GM19351 (cell line): ENCODE results near the gene ZNF184.

Experiments
- ATAC-seq: cut with Tn5 transposase; IDR thresholded peaks from one replicate; pipeline ENCODE4 v1.9.1; 2021; ENCODE audit warnings: mild to moderate bottlenecking, moderate library complexity; ENCODE audit not compliant: unreplicated experiment

ZNF184 gene

GRCh38 chr6:27479319-27480182 is 6.6 kb upstream of the ZNF184 start:
- ATAC-seq = peak; percentile 59

GRCh38 chr6:27478706-27479318 is 5.9 kb upstream of the ZNF184 start:
- peak; percentile 69 for ATAC-seq

- peak; percentile 6 for ATAC-seq
These were observed 5.3 kb upstream of the ZNF184 start for GRCh38 chr6:27478141-27478705.

DNA sequence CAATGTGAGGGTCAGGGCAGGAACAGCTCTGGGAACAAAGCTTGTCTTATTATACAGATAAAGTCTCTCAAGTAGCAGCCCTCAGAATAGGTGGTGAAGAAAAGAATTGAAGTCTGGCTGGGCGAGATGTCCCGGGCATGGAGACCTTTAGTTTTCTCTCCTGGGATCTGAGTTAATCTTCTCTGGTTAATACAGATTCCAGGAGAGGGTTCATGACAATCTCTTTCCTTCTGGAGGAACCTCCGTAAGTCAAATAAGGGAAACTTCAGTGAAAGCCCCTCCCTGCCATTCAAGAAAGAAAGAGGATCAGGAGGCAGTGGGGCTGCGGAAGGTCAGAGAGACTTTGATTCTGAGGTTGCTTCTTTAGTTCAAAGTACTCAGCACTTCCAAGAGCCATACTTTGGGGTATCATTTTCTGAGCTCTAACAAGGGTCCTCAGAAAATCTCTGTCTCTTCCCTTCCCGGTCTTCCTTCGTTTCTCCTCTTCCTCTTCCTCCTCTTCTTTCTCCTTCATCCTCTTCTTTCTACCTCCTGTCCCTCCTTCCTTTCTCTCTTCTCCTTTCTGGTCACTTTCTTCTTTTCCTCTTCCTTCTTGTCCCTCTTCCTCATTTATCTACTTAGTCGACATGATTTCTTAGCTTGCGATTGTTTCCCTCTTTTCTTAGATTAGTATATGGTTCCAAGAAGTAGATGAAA is 4.6 kb upstream of the ZNF184 start:
- ATAC-seq = no peak

- ATAC-seq = no peak
These were observed 3.2 kb upstream of the ZNF184 start for GRCh38 chr6:27476090-27476489.

GRCh38 chr6:27474672-27475071 is 1.8 kb upstream of the ZNF184 start:
- ATAC-seq = no peak

GRCh38 chr6:27474172-27474465 is 1.2 kb upstream of the ZNF184 start:
- no peak for ATAC-seq

- ATAC-seq = peak; percentile 40
These were observed 706 bp downstream of the ZNF184 start for GRCh38 chr6:27472182-27472616.

DNA sequence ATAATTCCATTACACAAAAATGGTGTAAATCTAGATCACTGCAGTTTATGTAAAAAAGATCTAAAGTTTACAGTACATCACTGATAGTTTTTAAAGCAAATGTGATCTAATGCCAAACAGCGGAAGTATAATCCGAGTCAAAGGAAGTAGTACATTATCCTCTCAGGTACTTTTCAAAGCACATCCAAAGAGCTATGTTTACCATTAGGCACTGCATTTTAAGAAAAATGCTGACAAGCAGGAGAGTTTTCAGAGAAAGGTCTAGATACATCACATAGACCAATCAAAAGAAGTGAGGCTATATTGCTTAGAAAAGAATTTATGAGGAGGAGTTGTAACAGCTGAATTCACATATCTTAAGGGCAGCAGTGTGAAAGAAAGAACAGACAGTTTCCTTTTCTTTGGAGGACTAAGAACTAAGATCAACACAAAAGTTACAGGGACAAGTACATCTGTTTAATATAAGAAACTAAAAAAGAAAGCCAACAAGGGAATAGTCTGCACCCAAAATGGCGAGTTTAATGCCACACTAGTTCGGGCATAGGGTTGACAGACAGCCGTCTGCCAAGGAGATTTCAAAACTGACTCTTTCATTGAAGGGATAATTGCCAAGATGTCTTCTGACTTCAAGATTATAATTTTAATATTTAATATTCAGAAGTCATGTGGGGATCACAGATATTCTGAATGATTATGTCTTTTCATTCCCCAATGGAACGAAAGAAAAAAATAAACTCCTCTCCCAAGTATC is 1.4 kb downstream of the ZNF184 start:
- ATAC-seq = no peak

DNA sequence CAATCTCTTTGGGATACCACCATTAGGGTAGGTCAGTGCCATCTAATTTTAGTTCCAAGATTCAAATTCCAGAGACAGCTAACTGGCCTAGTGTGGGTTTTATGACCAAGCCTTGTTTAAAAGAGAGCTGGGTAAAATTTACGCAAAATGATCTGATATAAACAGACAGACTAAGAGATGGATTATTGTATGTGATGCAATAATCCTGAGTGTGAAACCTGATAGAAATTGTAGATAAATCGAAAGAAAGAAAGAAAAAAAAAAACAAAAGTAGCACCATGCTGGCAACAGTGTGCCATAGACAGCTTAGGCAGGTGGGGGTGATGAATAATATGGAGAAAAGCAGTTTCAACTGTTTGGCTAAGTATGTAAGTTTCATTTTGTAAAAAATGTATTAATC is 2.9 kb downstream of the ZNF184 start:
- no peak for ATAC-seq

- ATAC-seq = no peak
These were observed 4.6 kb downstream of the ZNF184 start for GRCh38 chr6:27468334-27468733.

DNA sequence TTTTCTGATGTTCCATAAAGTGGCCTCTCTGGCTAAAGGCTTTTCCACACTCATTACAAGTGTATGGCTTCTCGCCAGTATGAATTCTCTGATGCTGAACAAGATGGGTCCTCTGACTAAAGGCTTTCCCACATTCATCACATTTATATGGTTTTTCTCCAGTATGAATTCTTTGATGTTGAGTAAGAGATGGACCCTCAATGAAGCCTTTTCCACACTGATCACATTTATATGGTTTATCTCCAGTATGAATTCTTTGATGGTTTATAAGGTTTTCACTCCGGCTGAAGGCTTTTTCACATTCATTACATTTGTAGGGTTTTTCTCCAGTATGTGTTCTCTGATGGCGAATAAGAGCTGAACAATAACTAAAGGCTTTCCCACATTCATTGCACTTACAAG is 20.4 kb downstream of the ZNF184 start:
- ATAC-seq = no peak

DNA sequence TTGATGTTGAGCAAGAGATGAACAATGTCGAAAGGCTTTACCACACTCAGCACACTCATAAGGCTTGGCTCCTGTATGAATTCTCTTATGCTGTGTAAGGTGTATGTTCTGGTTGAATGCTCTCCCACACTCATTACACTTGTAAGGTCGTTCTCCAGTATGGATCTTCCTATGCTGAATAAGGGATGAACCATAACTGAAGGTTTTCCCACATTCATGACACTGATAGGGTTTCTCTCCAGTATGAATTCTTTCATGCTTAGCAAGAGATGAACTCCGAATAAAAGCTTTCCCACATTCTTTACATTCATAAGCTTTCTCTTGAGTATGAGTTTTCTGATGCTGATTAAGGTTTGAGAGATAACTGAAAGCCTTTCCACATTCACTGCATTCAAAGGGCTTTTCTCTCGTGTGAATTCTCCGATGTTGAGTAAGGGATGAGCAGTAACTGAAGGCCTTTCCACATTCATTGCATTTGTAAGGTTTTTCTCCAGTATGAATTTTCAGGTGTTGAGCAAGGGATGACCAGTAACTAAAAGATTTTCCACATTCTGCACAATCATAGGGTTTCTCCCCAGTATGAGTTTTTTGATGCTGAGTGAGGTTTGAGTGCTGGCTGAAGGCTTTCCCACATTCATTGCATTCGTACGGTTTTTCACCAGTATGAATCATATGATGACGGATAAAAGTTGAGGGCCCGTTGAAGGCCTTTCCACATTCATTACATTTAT is 21.1 kb downstream of the ZNF184 start:
- ATAC-seq = no peak

DNA sequence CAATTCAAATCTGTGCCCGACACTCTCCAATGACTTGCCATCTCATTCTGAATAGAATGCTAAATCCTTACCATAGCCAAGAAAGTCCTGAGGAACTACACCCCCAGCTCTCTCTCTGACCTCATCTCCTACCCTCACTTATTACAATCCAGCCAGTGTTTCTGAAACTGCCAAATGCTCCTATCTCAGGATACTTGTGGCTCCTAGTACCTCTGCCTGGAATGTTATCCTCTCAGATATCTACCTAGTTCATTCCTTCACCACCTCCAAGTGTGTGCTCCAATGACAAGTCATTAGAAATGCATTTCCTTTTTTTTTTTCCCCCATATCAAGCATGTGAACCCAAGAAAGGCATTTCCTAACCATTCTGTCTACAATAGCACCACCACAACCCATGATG is 24.4 kb downstream of the ZNF184 start:
- no peak for ATAC-seq

DNA sequence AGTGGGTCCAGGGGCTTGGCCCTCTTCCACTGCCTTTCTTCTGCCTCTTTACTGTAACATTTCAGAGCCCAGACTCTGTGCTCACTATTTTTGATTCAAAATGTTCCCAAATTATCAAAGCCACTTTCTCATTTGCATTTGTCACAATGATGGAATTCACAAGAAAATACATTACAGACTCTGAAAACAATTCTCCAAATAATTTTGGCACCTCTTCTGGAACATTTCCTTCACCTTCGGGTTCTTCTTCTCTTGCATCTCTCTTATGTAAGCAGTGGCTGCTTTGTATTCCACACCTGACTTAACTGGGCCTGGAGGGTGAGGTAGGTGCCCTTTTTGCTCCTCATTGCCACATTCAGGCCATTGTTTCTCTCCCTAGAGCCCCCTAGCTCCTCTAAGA is 30.0 kb downstream of the ZNF184 start:
- no peak for ATAC-seq

DNA sequence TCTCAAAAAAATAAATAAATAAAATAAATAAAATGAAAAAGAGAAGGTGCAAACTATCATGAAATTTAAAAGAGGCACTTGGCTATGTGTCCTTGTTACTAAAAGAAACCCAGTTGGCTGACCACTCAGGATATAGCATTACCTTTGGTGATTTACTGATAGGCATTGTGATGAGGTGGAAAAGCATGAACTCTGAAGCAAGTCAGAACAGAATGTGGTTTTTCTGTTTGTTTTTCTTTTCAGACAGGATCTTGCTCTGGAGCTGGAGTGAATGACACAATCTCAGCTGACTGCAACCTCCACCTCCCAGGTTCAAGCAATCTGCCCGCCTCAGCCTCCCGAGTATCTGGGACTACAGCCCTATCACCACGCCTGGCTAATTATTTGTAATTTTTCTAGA is 31.9 kb downstream of the ZNF184 start:
- ATAC-seq = no peak

GRCh38 chr6:27439371-27439770 is 33.5 kb downstream of the ZNF184 start:
- ATAC-seq = no peak

DNA sequence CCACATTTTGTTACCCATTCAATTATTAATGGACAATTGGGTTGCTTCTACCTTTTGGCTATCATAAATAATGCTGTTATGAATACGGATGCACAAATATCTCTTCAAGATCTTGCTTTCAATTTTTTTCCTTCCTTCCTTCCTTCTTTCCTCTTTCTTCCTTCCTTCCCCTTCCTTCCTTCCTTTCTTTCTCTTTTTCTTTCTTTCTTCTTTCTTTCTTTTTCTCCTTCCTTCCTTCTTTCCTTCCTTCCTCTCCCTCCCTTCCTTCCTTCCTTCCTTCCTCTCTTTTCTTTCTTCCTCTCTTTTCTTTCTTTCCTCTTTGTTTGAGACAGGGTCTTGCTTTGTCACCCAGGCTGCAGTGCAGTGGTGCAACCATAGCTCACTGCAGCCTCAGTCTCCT is 39.2 kb downstream of the ZNF184 start:
- ATAC-seq = no peak

GRCh38 chr6:27428966-27429365 is 43.9 kb downstream of the ZNF184 start:
- no peak for ATAC-seq

- ATAC-seq = no peak
These were observed 44.4 kb downstream of the ZNF184 start for GRCh38 chr6:27428502-27428901.
